ENCODE measurements around the gene AFG3L2.

DNA sequence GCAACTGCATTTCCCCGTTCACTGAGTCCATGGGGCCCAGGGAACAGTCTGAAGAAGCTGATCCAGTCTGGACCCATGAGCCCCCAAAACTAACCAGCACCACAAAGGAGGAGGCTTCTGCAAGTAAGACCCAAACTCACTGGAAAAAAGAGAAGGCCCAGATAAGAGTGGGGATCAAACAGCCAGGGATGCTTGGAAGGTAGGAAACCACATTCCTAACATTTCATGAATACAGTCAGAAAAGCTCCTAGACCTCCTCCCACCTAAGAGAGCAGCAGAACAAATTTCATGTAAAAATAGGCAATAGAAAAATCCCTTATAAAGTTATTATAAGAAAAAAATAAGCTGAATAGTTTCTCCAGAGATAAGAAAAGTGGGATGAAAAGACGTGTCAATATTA lies 38.6 kb downstream of the AFG3L2 start:
- TF ChIP-seq, protein P1, sequence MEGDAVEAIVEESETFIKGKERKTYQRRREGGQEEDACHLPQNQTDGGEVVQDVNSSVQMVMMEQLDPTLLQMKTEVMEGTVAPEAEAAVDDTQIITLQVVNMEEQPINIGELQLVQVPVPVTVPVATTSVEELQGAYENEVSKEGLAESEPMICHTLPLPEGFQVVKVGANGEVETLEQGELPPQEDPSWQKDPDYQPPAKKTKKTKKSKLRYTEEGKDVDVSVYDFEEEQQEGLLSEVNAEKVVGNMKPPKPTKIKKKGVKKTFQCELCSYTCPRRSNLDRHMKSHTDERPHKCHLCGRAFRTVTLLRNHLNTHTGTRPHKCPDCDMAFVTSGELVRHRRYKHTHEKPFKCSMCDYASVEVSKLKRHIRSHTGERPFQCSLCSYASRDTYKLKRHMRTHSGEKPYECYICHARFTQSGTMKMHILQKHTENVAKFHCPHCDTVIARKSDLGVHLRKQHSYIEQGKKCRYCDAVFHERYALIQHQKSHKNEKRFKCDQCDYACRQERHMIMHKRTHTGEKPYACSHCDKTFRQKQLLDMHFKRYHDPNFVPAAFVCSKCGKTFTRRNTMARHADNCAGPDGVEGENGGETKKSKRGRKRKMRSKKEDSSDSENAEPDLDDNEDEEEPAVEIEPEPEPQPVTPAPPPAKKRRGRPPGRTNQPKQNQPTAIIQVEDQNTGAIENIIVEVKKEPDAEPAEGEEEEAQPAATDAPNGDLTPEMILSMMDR (IDR thresholded peaks at IDR 0.05; ENCODE audit: poor library complexity) = no peak
- TF ChIP-seq EZH2 (IDR thresholded peaks at IDR 0.05; ENCODE audit: borderline replicate concordance) = no peak
